H9 (cell line): ENCODE results near the gene NBEAL2. TPM values are rescaled to one million over a fixed set of nuclear protein-coding genes. Genes with fewer than 3 reads are reported as not detected.

Experiments
- DNase-seq: peaks from one replicate; pipeline ENCODE4 v3.0.0-alpha.2; 2017
- H2AFZ ChIP-seq: one replicate; pipeline ENCODE4 v1.6.1; 2013; ENCODE audit warnings: mild to moderate bottlenecking, low read length, control low read depth, moderate library complexity
- H2AK5ac ChIP-seq: 2 replicates; pipeline ENCODE4 v1.6.1; 2013; ENCODE audit warnings: low read length, control low read depth, mixed read lengths; ENCODE audit not compliant: insufficient read length
- H2BK120ac ChIP-seq: one replicate; pipeline ENCODE4 v1.6.1; 2013; ENCODE audit warnings: low read depth, mild to moderate bottlenecking, low read length, control low read depth, inconsistent platforms; ENCODE audit not compliant: poor library complexity, severe bottlenecking
- H2BK12ac ChIP-seq: 2 replicates; pipeline ENCODE4 v1.6.1; 2013; ENCODE audit warnings: low read length, control low read depth, mixed read lengths, low read depth; ENCODE audit not compliant: insufficient read length
- H2BK15ac ChIP-seq: 2 replicates; pipeline ENCODE4 v1.6.1; 2013; ENCODE audit warnings: low read depth, low read length, control low read depth
- H2BK20ac ChIP-seq: one replicate; pipeline ENCODE4 v1.6.1; 2013; ENCODE audit warnings: low read depth, mild to moderate bottlenecking, low read length, control low read depth, inconsistent platforms; ENCODE audit not compliant: poor library complexity, severe bottlenecking
- H2BK5ac ChIP-seq: 2 replicates; pipeline ENCODE4 v1.6.1; 2013; ENCODE audit warnings: low read length, control low read depth, mixed read lengths; ENCODE audit not compliant: insufficient read length
- H3K14ac ChIP-seq: 2 replicates; pipeline ENCODE4 v1.6.1; 2013; ENCODE audit warnings: low read length, control low read depth; ENCODE audit not compliant: insufficient read depth
- H3K18ac ChIP-seq: 2 replicates; pipeline ENCODE4 v1.6.1; 2013; ENCODE audit warnings: low read depth, mild to moderate bottlenecking, mixed read lengths, low read length, control low read depth; ENCODE audit not compliant: insufficient read length
- H3K23ac ChIP-seq: 2 replicates; pipeline ENCODE4 v1.6.1; 2013; ENCODE audit warnings: low read length, control low read depth, mixed read lengths, low read depth; ENCODE audit not compliant: insufficient read length
- H3K23me2 ChIP-seq: 2 replicates; pipeline ENCODE4 v1.6.1; 2013; ENCODE audit warnings: low read depth, mild to moderate bottlenecking, mixed read lengths, low read length, control low read depth; ENCODE audit not compliant: insufficient read length, poor library complexity, severe bottlenecking
- H3K27ac ChIP-seq: 2 replicates; pipeline ENCODE4 v1.5.1; 2013; ENCODE audit warnings: low read length, control low read depth, mixed read lengths, low read depth; ENCODE audit not compliant: insufficient read length
- H3K27me3 ChIP-seq: 2 replicates; pipeline ENCODE4 v1.6.1; 2013; ENCODE audit warnings: low read length, control low read depth, inconsistent platforms; ENCODE audit not compliant: insufficient read depth
- H3K4ac ChIP-seq: 2 replicates; pipeline ENCODE4 v1.6.1; 2013; ENCODE audit warnings: low read depth, mild to moderate bottlenecking, control low read depth, inconsistent platforms, low read length, moderate library complexity
- H3K4me1 ChIP-seq: 2 replicates; pipeline ENCODE4 v1.6.1; 2013; ENCODE audit warnings: low read length, control low read depth, inconsistent platforms; ENCODE audit not compliant: insufficient read depth
- H3K4me2 ChIP-seq: 2 replicates; pipeline ENCODE4 v1.6.1; 2013; ENCODE audit warnings: low read length, control low read depth, mixed read lengths; ENCODE audit not compliant: insufficient read length, insufficient read depth
- H3K56ac ChIP-seq: 2 replicates; pipeline ENCODE4 v1.6.1; 2013; ENCODE audit warnings: low read depth, mild to moderate bottlenecking, mixed read lengths, low read length, control low read depth; ENCODE audit not compliant: insufficient read length
- H3K79me1 ChIP-seq: 2 replicates; pipeline ENCODE4 v1.6.1; 2013; ENCODE audit warnings: low read depth, mild to moderate bottlenecking, moderate library complexity, low read length, control low read depth, inconsistent platforms; ENCODE audit not compliant: insufficient read depth, poor library complexity, severe bottlenecking
- H3K79me2 ChIP-seq: 2 replicates; pipeline ENCODE4 v1.6.1; 2013; ENCODE audit warnings: low read length, control low read depth, inconsistent platforms; ENCODE audit not compliant: insufficient read depth
- H3K9ac ChIP-seq: 2 replicates; pipeline ENCODE4 v1.6.1; 2013; ENCODE audit warnings: low read length, control low read depth, mixed read lengths; ENCODE audit not compliant: insufficient read length; ENCODE audit errors: extremely low read depth
- H3K9me3 ChIP-seq: one replicate; pipeline ENCODE4 v1.6.1; 2013; ENCODE audit warnings: low read depth, low read length, inconsistent platforms; ENCODE audit not compliant: control insufficient read depth
- H3T11ph ChIP-seq: one replicate; pipeline ENCODE4 v1.6.1; 2013; ENCODE audit warnings: mild to moderate bottlenecking, low read length, control low read depth, inconsistent platforms
- H4K20me1 ChIP-seq: one replicate; pipeline ENCODE4 v1.6.1; 2013; ENCODE audit not compliant: control insufficient read depth, insufficient read length, insufficient read depth
- H4K5ac ChIP-seq: 2 replicates; pipeline ENCODE4 v1.6.1; 2013; ENCODE audit warnings: low read depth, mild to moderate bottlenecking, mixed read lengths, low read length, control low read depth; ENCODE audit not compliant: insufficient read length
- H4K8ac ChIP-seq: replicated peaks from 2 replicates; pipeline ENCODE4 v1.6.1; 2013; ENCODE audit warnings: low read length, control low read depth, mixed read lengths, low read depth; ENCODE audit not compliant: insufficient read length
- H4K91ac ChIP-seq: 2 replicates; pipeline ENCODE4 v1.6.1; 2013; ENCODE audit warnings: low read depth, mild to moderate bottlenecking, moderate library complexity, mixed read lengths, low read length, control low read depth; ENCODE audit not compliant: insufficient read length
- H3K27ac Mint-ChIP-seq, 3 experiments: 2 replicates in 2 of 3; 3 replicates in 1 of 3; pipeline ENCODE4 v1.8.0; 2020 to 2021; ENCODE audit warnings: mixed read lengths in 3 of 3, mild to moderate bottlenecking in 1 of 3, moderate library complexity in 1 of 3
- H3K27me3 Mint-ChIP-seq: 2 replicates; pipeline ENCODE4 v1.8.0; 2021; ENCODE audit warnings: low read depth, mild to moderate bottlenecking, moderate library complexity, mixed read lengths
- H3K36me3 Mint-ChIP-seq, 3 experiments: 2 replicates in 2 of 3; 3 replicates in 1 of 3; pipeline ENCODE4 v1.8.0; 2020 to 2021; ENCODE audit warnings: low read depth in 3 of 3, mixed read lengths in 3 of 3; ENCODE audit not compliant: insufficient read depth in 1 of 3
- H3K4me1 Mint-ChIP-seq, 2 experiments: 2 replicates each; pipeline ENCODE4 v1.8.0; 2020; ENCODE audit warnings: mixed read lengths in 2 of 2
- H3K4me3 Mint-ChIP-seq, 2 experiments: 2 replicates in 1 of 2; 3 replicates in 1 of 2; pipeline ENCODE4 v1.8.0; 2020 to 2021; ENCODE audit warnings: mild to moderate bottlenecking in 2 of 2, mixed read lengths in 2 of 2, moderate library complexity in 1 of 2
- H3K9me3 Mint-ChIP-seq, 2 experiments: 2 replicates in 1 of 2; 3 replicates in 1 of 2; pipeline ENCODE4 v1.8.0; 2020; ENCODE audit warnings: mild to moderate bottlenecking in 2 of 2, mixed read lengths in 2 of 2, moderate library complexity in 1 of 2
- CTCF ChIP-seq: fragments of 200-600 bp; sonication (generic); conservative IDR thresholded peaks from 3 replicates; pipeline ENCODE4 v1.8.0; 2021; ENCODE audit warnings: antibody characterized with exemption, mild to moderate bottlenecking
- WGBS: extraction: QIAGEN DNeasy Blood & Tissue Kit; methylation state at CpG from one replicate; pipeline ENCODE4 v1.1.7; 2013; ENCODE audit warnings: missing lambda C conversion rate, low lambda C conversion rate, mixed read lengths; ENCODE audit not compliant: insufficient read length; ENCODE audit errors: extremely low coverage; 5-methylcytosine and 5-hydroxymethylcytosine counted together
- total RNA-seq: library from RNA; stranded (reverse); gene quantifications from 2 replicates; pipeline ENCODE4 v1.2.1, GENCODE V29; 2021

Gene NBEAL2
- total RNA-seq, 1 experiment from 2014 or later = 52.1 TPM

- H3K9me3 Mint-ChIP-seq = no peaks in the 10 kb centered on the region
- Histone ChIP-seq H2BK12ac (no peak overlapping the region), H3K9me3 (no peaks in the 10 kb centered on the region), H3K14ac (no peak overlapping the region; the same call in 1 of the 2 replicates), H2BK120ac (no peak overlapping the region), H4K20me1 (no peaks in the 10 kb centered on the region), H3T11ph (no peak overlapping the region), H3K23ac (no peak overlapping the region), H3K9ac (no peak overlapping the region), H4K91ac (no peak overlapping the region), H2AFZ (no peak overlapping the region), H3K4me2 (no peak overlapping the region), H3K23me2 (no peaks in the 10 kb centered on the region), H3K79me1 (peaks cover 4% of the 10 kb centered on the region), H3K56ac (no peak overlapping the region), H3K27me3 (no peaks in the 10 kb centered on the region), H3K18ac (no peak overlapping the region), H4K8ac (no peak overlapping the region), H3K4me1 (peaks cover 4% of the 10 kb centered on the region; the same call in 1 of the 2 replicates), H3K79me2 (peaks cover 6% of the 10 kb centered on the region; the same call in 1 of the 2 replicates), H2BK20ac (no peak overlapping the region), H2AK5ac (no peak overlapping the region), H3K4ac (no peak overlapping the region), H3K27ac (no peak overlapping the region), H2BK15ac (no peak overlapping the region), H4K5ac (no peak overlapping the region), H2BK5ac (no peak overlapping the region)
- WGBS = no CpG with 5 or more reads among the region's 3 CpGs
- no peak for DNase-seq
- H3K27me3 Mint-ChIP-seq = no peaks in the 10 kb centered on the region
- H3K4me1 Mint-ChIP-seq = peaks cover 32 to 33% of the 10 kb centered on the region in 2 experiments
- H3K36me3 Mint-ChIP-seq = peaks cover 1 to 24% (median 16%) of the 10 kb centered on the region in 3 experiments; a peak in 6 of 7 replicates
- no peak overlapping the region for H3K4me3 Mint-ChIP-seq
- peak overlapping the region in 2 of 3 experiments; percentile 50 to 95; a peak in 5 of 7 replicates for H3K27ac Mint-ChIP-seq
- TF ChIP-seq CTCF = no peak
These were observed 48.5 kb upstream of the NBEAL2 start for GRCh38 chr3:46930945-46931403.
